HepG2 (cell line): ENCODE results near the gene ARHGEF40. TPM values are rescaled to one million over a fixed set of nuclear protein-coding genes. Genes with fewer than 3 reads are reported as not detected.
A peak's percentile ranks its signal among the peaks of the same experiment; 100 is the strongest.

ENCODE experiments used
- ATAC-seq: fragments of 200-7000 bp; cut with Tn5 transposase; 3 replicates; pipeline ENCODE4 v1.9.1; 2020; ENCODE audit warnings: mild to moderate bottlenecking, moderate library complexity
- BruUV-seq: library from RNA; stranded (reverse); fragments of 400-500 nt; replicated peaks from 2 replicates; lab custom pipeline; 2021; lab: Mats Ljungman, UMichigan
- CTCF ChIA-PET: fragments of 300-600 bp; formaldehyde crosslinking; extraction: SDS; loops from one replicate; lab custom pipeline; 2021; ENCODE audit warnings: low total read pairs, inconsistent platforms, low intra/inter-chr PET ratio; lab: Yijun Ruan, JAX
- POLR2A ChIA-PET: fragments of 350-600 bp; sonication (Branson Sonifier 250); formaldehyde crosslinking; loops from one replicate; lab custom pipeline; 2020; ENCODE audit warnings: antibody characterized with exemption, inconsistent platforms; lab: Yijun Ruan, JAX
- DNase-seq: peaks from one replicate; pipeline ENCODE4 v3.0.0-alpha.2; 2015; ENCODE audit warnings: low spot score
- FAIRE-seq: peaks from 3 replicates; lab custom pipeline; 2011; peaks lifted over from hg19 to GRCh38; lab: Jason Lieb, UNC
- H2AFZ ChIP-seq: one replicate; pipeline ENCODE4 v1.6.1; 2011; ENCODE audit warnings: low read length, inconsistent platforms
- H3K27ac ChIP-seq: fragments of 300-600 bp; 3 replicates; pipeline ENCODE4 v1.8.0; 2011; ENCODE audit warnings: mixed run types, mild to moderate bottlenecking, mixed read lengths, low read length, inconsistent platforms; ENCODE audit not compliant: insufficient read depth; ENCODE audit errors: extremely low read length
- H3K27me3 ChIP-seq, 2 experiments: fragments of 200-600 bp in 1 of 2; 2 replicates in 1 of 2; 3 replicates in 1 of 2; pipeline versions ENCODE4 v1.6.0 to v1.8.0; 2011; ENCODE audit warnings: low read length in 2 of 2, mild to moderate bottlenecking in 2 of 2, moderate library complexity in 2 of 2, inconsistent platforms in 1 of 2; ENCODE audit not compliant: insufficient read depth in 2 of 2, control insufficient read depth in 1 of 2
- H3K36me3 ChIP-seq, 2 experiments: fragments of 200-600 bp in 1 of 2; replicated peaks in 1 of 2; 2 replicates in 1 of 2; 3 replicates in 1 of 2; pipeline versions ENCODE4 v1.5.1 to v1.8.0; 2011; ENCODE audit warnings: low read length in 2 of 2, inconsistent platforms in 1 of 2; ENCODE audit not compliant: insufficient read depth in 2 of 2, control insufficient read depth in 1 of 2
- H3K4me1 ChIP-seq: 2 replicates; pipeline ENCODE4 v1.5.1; 2012; ENCODE audit warnings: low read length, inconsistent platforms; ENCODE audit not compliant: insufficient read depth
- H3K4me2 ChIP-seq: 2 replicates; pipeline ENCODE4 v1.6.0; 2011; ENCODE audit warnings: low read depth, low read length, inconsistent platforms
- H3K4me3 ChIP-seq, 3 experiments: fragments of 200-600 bp in 1 of 3; sonication (generic), shearing (Covaris generic) in 1 of 3; replicated peaks in 1 of 3; 2 replicates each; pipeline ENCODE4 v1.5.1; 2011 to 2016; ENCODE audit warnings: low read length in 3 of 3, inconsistent platforms in 2 of 3, low read depth in 2 of 3, mild to moderate bottlenecking in 2 of 3, control low read depth in 1 of 3, mixed read lengths in 1 of 3; ENCODE audit not compliant: insufficient read depth in 1 of 3
- H3K79me2 ChIP-seq: one replicate; pipeline ENCODE4 v1.6.1; 2011; ENCODE audit warnings: low read length, inconsistent platforms; ENCODE audit not compliant: insufficient read depth
- H3K9ac ChIP-seq: 2 replicates; pipeline ENCODE4 v1.6.0; 2011; ENCODE audit warnings: mild to moderate bottlenecking, low read depth, low read length, inconsistent platforms; ENCODE audit not compliant: insufficient read depth
- H3K9me3 ChIP-seq: 2 replicates; pipeline ENCODE4 v1.5.1; 2012; ENCODE audit warnings: mild to moderate bottlenecking, low read length
- H4K20me1 ChIP-seq: 2 replicates; pipeline ENCODE4 v1.6.0; 2011; ENCODE audit warnings: inconsistent platforms, mild to moderate bottlenecking, low read length, moderate library complexity; ENCODE audit not compliant: insufficient read depth
- ARID5B ChIP-seq: IDR thresholded peaks from 2 replicates; pipeline ENCODE4 v1.4.0; 2020; ENCODE audit warnings: mild to moderate bottlenecking, missing genetic modification reagents
- HNF4A ChIP-seq: sonication (generic); formaldehyde crosslinking; IDR thresholded peaks from 2 replicates; pipeline ENCODE4 v1.4.0; 2020; ENCODE audit warnings: missing genetic modification reagents
- NCOR1 ChIP-seq: fragments of 200-600 bp; sonication (generic); IDR thresholded peaks from 2 replicates; pipeline ENCODE4 v1.7.0; 2017; ENCODE audit warnings: antibody characterized with exemption, low read length, borderline replicate concordance
- PHB2 ChIP-seq: fragments of 450-650 bp; IDR thresholded peaks from 2 replicates; pipeline ENCODE4 v1.6.1; 2018; ENCODE audit not compliant: partially characterized antibody
- POLR2G ChIP-seq: fragments of 200-400 bp; formaldehyde crosslinking; IDR thresholded peaks from 2 replicates; pipeline ENCODE4 v1.6.1; 2018; ENCODE audit warnings: mild to moderate bottlenecking, low read depth, low read length, moderate library complexity
- RARA ChIP-seq: IDR thresholded peaks from 2 replicates; pipeline ENCODE4 v1.6.1; 2016; ENCODE audit warnings: missing genetic modification reagents, missing compliant biosample characterization
- SKI ChIP-seq: fragments of 450-650 bp; IDR thresholded peaks from one replicate; pipeline ENCODE4 v1.6.1; 2018; ENCODE audit warnings: mild to moderate bottlenecking; ENCODE audit not compliant: partially characterized antibody
- SOX6 ChIP-seq, 2 experiments: fragments of 450-650 bp in 1 of 2; sonication (generic) in 1 of 2; formaldehyde crosslinking in 1 of 2; IDR thresholded peaks; 2 replicates each; pipeline versions ENCODE4 v1.4.0 to v1.6.1; 2017 to 2020; ENCODE audit warnings: antibody characterized with exemption in 1 of 2, mild to moderate bottlenecking in 1 of 2, missing genetic modification reagents in 1 of 2
- ZC3H13 ChIP-seq: sonication (generic); formaldehyde crosslinking; IDR thresholded peaks from 2 replicates; pipeline ENCODE4 v1.8.1; 2023; ENCODE audit warnings: mild to moderate bottlenecking, missing genetic modification reagents, moderate library complexity
- WGBS: methylation state at CpG from one replicate; pipeline ENCODE4 v1.1.6; 2017; ENCODE audit warnings: low lambda C conversion rate; 5-methylcytosine and 5-hydroxymethylcytosine counted together
- in situ Hi-C: cut with HindIII; loops from 2 replicates; pipeline ENCODE4 v1.10.0; 2017; ENCODE audit warnings: low pct_unique_long_range_greater_than_20kb; ENCODE audit not compliant: extremely low pct_ligation_motif_present
- intact Hi-C: fragments of 100-400 bp; cut with micrococcal nuclease; formaldehyde crosslinking; loops from one replicate; pipeline ENCODE4 v1.10.0; 2022; ENCODE audit not compliant: unreplicated experiment
- polyA plus RNA-seq, 8 experiments: library from polyadenylated mRNA; depleted of rRNA in 3 of 8; stranded (reverse) in 7 of 8; unstranded in 1 of 8; fragments of >200 nt; fragmentation: Illumina TruSeq in 4 of 8; extraction: Trizol in 4 of 8; gene quantifications; 2 replicates each; pipeline versions ENCODE4 v1.2.1 to v1.2.3, GENCODE V29; 2011 to 2016; ENCODE audit warnings: low read depth in 4 of 8, missing spikeins in 1 of 8, mixed read lengths in 1 of 8; ENCODE audit not compliant: insufficient read depth in 1 of 8
- total RNA-seq, 5 experiments: library from RNA; depleted of rRNA; stranded (reverse); fragments of >200 nt; fragmentation: Illumina TruSeq; extraction: Trizol; gene quantifications; 2 replicates each; pipeline ENCODE4 v1.2.3, GENCODE V29; 2016; ENCODE audit warnings: low read depth in 1 of 5
- TF ChIP-seq, protein P1 (sequence below): sonication (generic); formaldehyde crosslinking; IDR thresholded peaks from 2 replicates; pipeline ENCODE4 v1.4.0; 2020; ENCODE audit warnings: mild to moderate bottlenecking, missing genetic modification reagents

The ARHGEF40 gene
- total and polyA plus RNA-seq, 2 of the 13 experiments (the other 11 are each of a cell fraction or from before 2014, with no cell fraction given), result 28.1 to 78.1 TPM

GRCh38 chr14:21121122-21121521 lies 51.0 kb downstream of the ARHGEF40 start:
- FAIRE-seq (no peak), DNase-seq (no peak), ATAC-seq (no peak)
- Histone ChIP-seq H3K9me3 (no peaks in the 10 kb centered on the region), H3K27me3 (no peaks in the 10 kb centered on the region), H3K4me1 (peaks cover 12% of the 10 kb centered on the region; the same call in 1 of the 2 replicates), H3K36me3 (no peaks in the 10 kb centered on the region), H3K27ac (no peak overlapping the region), H3K4me2 (no peak overlapping the region), H4K20me1 (no peaks in the 10 kb centered on the region), H2AFZ (no peak overlapping the region), H3K9ac (no peak overlapping the region), H3K79me2 (no peaks in the 10 kb centered on the region), H3K4me3 (no peak overlapping the region)
- 37% methylated on average over 1 of the region's 1 CpG for WGBS
- in situ Hi-C loops (no loop called here), intact Hi-C loops (no loop called here)
- TF ChIP-seq, protein P1, sequence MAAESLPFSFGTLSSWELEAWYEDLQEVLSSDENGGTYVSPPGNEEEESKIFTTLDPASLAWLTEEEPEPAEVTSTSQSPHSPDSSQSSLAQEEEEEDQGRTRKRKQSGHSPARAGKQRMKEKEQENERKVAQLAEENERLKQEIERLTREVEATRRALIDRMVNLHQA, result no peak
- TF ChIP-seq POLR2G (no peak), SKI (no peak)
- no TSS peak for BruUV-seq
- ChIA-PET CTCF (no interaction called here), POLR2A (no interaction called here)

DNA sequence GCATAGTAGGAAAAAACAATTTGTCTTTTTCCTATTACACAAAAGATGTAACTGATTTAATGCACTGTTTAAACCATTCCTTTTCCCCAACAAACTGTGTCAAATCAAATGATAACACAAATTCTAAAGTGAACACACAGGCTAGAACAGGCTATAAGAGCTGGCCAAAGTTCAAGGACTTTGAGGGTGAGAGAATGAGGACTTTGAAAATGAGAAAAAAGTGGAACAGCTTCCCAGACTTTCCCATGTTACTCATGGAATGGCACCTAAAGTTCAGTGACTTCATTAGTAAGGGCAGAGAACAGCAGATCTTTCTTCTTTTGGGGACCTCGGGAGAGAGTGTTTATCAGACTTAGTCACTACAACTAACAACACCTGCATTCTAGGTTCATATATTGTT lies 53.3 kb downstream of the ARHGEF40 start:
- intact Hi-C loops (no loop called here), in situ Hi-C loops (no loop called here)
- Histone ChIP-seq H3K36me3 (no peaks in the 10 kb centered on the region), H3K4me3 (no peak overlapping the region), H3K4me2 (no peak overlapping the region), H3K9me3 (no peaks in the 10 kb centered on the region), H3K4me1 (peaks cover 14% of the 10 kb centered on the region; the same call in 1 of the 2 replicates), H4K20me1 (no peaks in the 10 kb centered on the region), H3K27me3 (no peaks in the 10 kb centered on the region), H3K27ac (no peak overlapping the region), H3K9ac (no peak overlapping the region), H3K79me2 (no peaks in the 10 kb centered on the region), H2AFZ (no peak overlapping the region)
- DNase-seq, result peak; percentile 44
- BruUV-seq, result no TSS peak
- FAIRE-seq, result no peak
- WGBS, result 6% methylated on average over 1 of the region's 1 CpG
- ChIA-PET POLR2A (interaction anchor here (0.7 to 1.2 kb wide), 2 partner anchors 18 to 31 kb away, joined by 3 read pairs; no protein-coding TSS in a partner anchor), CTCF (no interaction called here)
- TF ChIP-seq NCOR1 (peak; percentile 45; the same call in 1 of the 2 replicates), SOX6 (IDR thresholded peaks at IDR 0.05) (no peak), SOX6 (CRISPR knock-in tag; IDR thresholded peaks at IDR 0.05) (0 out of 2 replicates have a peak, but pooled peaks have one; percentile 9), RARA (peak; percentile 34; the same call in 1 of the 2 replicates), ARID5B (CRISPR knock-in tag) (peak; percentile 45), PHB2 (no peak), HNF4A (CRISPR knock-in tag) (peak; percentile 60), ZC3H13 (CRISPR knock-in tag) (no peak)
- peak; percentile 59 for ATAC-seq
